Posterior cingulate gyrus (tissue), 11 donors: ENCODE data around the gene GTF2H2C.
"Not testable (repeated sequence)": the region's sequence is repeated elsewhere in the genome, so short reads cannot be mapped to it uniquely, and the experiment has no call there.

Experiments
- DNase-seq, 10 donors: peaks; one replicate each; pipeline versions ENCODE4 v3.0.0 to v3.0.0-alpha.2; 2020 to 2021; ENCODE audit warnings: mixed read lengths in 3 of 10
- intact Hi-C: fragments of 100-400 bp; cut with DNase I; formaldehyde crosslinking; loops from one replicate; pipeline ENCODE4 v1.15.1; 2023

Gene GTF2H2C

GRCh38 chr5:69560587-69561431, 818 bp downstream of the GTF2H2C start:
- intact Hi-C loops: not testable (repeated sequence)
- peak in 2 of 10 donors; percentile 18 to 30 for DNase-seq

GRCh38 chr5:69566172-69566571, 6.2 kb downstream of the GTF2H2C start:
- intact Hi-C loops, DNase-seq: not testable (repeated sequence)

- intact Hi-C loops, DNase-seq: not testable (repeated sequence)
Observed at GRCh38 chr5:69568072-69568471, 8.1 kb downstream of the GTF2H2C start.

- intact Hi-C loops, DNase-seq: not testable (repeated sequence)
Observed at GRCh38 chr5:69583356-69583755, 23.4 kb downstream of the GTF2H2C start.

GRCh38 chr5:69596114-69596840, 36.3 kb downstream of the GTF2H2C start:
- DNase-seq, intact Hi-C loops: not testable (repeated sequence)

GRCh38 chr5:69601947-69602346, 42.0 kb downstream of the GTF2H2C start:
- DNase-seq, intact Hi-C loops: not testable (repeated sequence)

- intact Hi-C loops, DNase-seq: not testable (repeated sequence)
Observed at GRCh38 chr5:69606839-69607238, 46.8 kb downstream of the GTF2H2C start.

- intact Hi-C loops, DNase-seq: not testable (repeated sequence)
Observed at GRCh38 chr5:69607750-69608149, 47.8 kb downstream of the GTF2H2C start.

- DNase-seq, intact Hi-C loops: not testable (repeated sequence)
Observed at GRCh38 chr5:69608861-69609496, 49.0 kb downstream of the GTF2H2C start.

GRCh38 chr5:69614843-69615242, 54.9 kb downstream of the GTF2H2C start:
- intact Hi-C loops, DNase-seq: not testable (repeated sequence)

GRCh38 chr5:69631879-69632278, 71.9 kb downstream of the GTF2H2C start:
- intact Hi-C loops: not testable (repeated sequence)
- peak in 4 of 10 donors; percentile 9 to 62 (median 36) for DNase-seq
